OCI-LY7 (cell line): ENCODE measurements around the gene LUC7L. TPM values are rescaled to one million over a fixed set of nuclear protein-coding genes. Genes with fewer than 3 reads are reported as not detected.

ENCODE experiments used
- BruUV-seq: library from RNA; stranded (reverse); fragments of 400-500 nt; replicated peaks from 2 replicates; lab custom pipeline; 2021; lab: Mats Ljungman, UMichigan
- CTCF ChIA-PET: fragments of 300-600 bp; sonication (Branson Sonifier 250); formaldehyde crosslinking; loops from one replicate; lab custom pipeline; 2022; ENCODE audit warnings: antibody characterized with exemption; ENCODE audit not compliant: unreplicated experiment; lab: Charles Lee
- POLR2A ChIA-PET: fragments of 300-600 bp; sonication (Branson Sonifier 250); formaldehyde crosslinking; loops from one replicate; lab custom pipeline; 2022; ENCODE audit warnings: antibody characterized with exemption; lab: Charles Lee
- DNase-seq: peaks from one replicate; pipeline ENCODE4 v3.0.0-alpha.2; 2015; ENCODE audit warnings: low spot score
- H2AFZ ChIP-seq: fragments of 200-600 bp; sonication (generic), shearing (Covaris generic); 2 replicates; pipeline ENCODE4 v1.6.1; 2014; ENCODE audit warnings: mild to moderate bottlenecking, antibody characterized with exemption, low read length, moderate library complexity
- H3K27ac ChIP-seq: fragments of 200-600 bp; sonication (generic); 2 replicates; pipeline ENCODE4 v1.5.1; 2014; ENCODE audit warnings: mixed run types, low read depth, mild to moderate bottlenecking, moderate library complexity, low read length, inconsistent platforms; ENCODE audit not compliant: poor library complexity, severe bottlenecking
- H3K36me3 ChIP-seq: fragments of 200-600 bp; sonication (generic); 2 replicates; pipeline ENCODE4 v1.6.1; 2014; ENCODE audit warnings: mild to moderate bottlenecking, antibody characterized with exemption, low read length, moderate library complexity, mixed read lengths; ENCODE audit not compliant: insufficient read depth
- H3K4me1 ChIP-seq: fragments of 200-600 bp; sonication (generic); 2 replicates; pipeline ENCODE4 v1.5.1; 2014; ENCODE audit warnings: mild to moderate bottlenecking, low read length; ENCODE audit not compliant: insufficient read depth, poor library complexity, severe bottlenecking
- H3K4me2 ChIP-seq: fragments of 200-600 bp; sonication (generic); 2 replicates; pipeline ENCODE4 v1.6.1; 2014; ENCODE audit warnings: mild to moderate bottlenecking, low read length
- H3K4me3 ChIP-seq: fragments of 200-600 bp; sonication (generic); 2 replicates; pipeline ENCODE4 v1.5.1; 2014; ENCODE audit warnings: mild to moderate bottlenecking, low read depth, low read length; ENCODE audit not compliant: poor library complexity, severe bottlenecking
- H3K79me2 ChIP-seq: fragments of 200-600 bp; sonication (generic); 2 replicates; pipeline ENCODE4 v1.6.1; 2016; ENCODE audit warnings: low read depth, mild to moderate bottlenecking, low read length, moderate library complexity, mixed read lengths; ENCODE audit not compliant: insufficient read depth
- H3K9me2 ChIP-seq: fragments of 200-600 bp; sonication (generic); 2 replicates; pipeline ENCODE4 v1.6.1; 2016; ENCODE audit warnings: mild to moderate bottlenecking, low read length, mixed read lengths; ENCODE audit not compliant: insufficient read depth
- H3K9me3 ChIP-seq: fragments of 200-600 bp; sonication (generic); 2 replicates; pipeline ENCODE4 v1.6.1; 2014; ENCODE audit warnings: mild to moderate bottlenecking, mixed run types, low read length, mixed read lengths
- H4K20me1 ChIP-seq: fragments of 200-600 bp; sonication (generic); 2 replicates; pipeline ENCODE4 v1.6.1; 2014; ENCODE audit warnings: mild to moderate bottlenecking, antibody characterized with exemption, low read length, moderate library complexity, mixed read lengths; ENCODE audit not compliant: insufficient read depth
- CTCF ChIP-seq: fragments of 200-600 bp; sonication (generic); conservative IDR thresholded peaks from 2 replicates; pipeline ENCODE4 v1.5.1; 2014; ENCODE audit warnings: mild to moderate bottlenecking, antibody characterized with exemption, low read length, moderate library complexity, mixed read lengths
- EZH2phosphoT487 ChIP-seq: fragments of 200-600 bp; sonication (generic); IDR thresholded peaks from 2 replicates; pipeline ENCODE4 v1.6.1; 2018; ENCODE audit warnings: low read depth, borderline replicate concordance, mild to moderate bottlenecking, mixed run types, antibody characterized with exemption, low read length, moderate library complexity, mixed read lengths
- intact Hi-C: fragments of 100-400 bp; cut with micrococcal nuclease; formaldehyde crosslinking; loops from one replicate; pipeline ENCODE4 v1.10.0; 2022; ENCODE audit not compliant: unreplicated experiment
- total RNA-seq, 2 experiments: library from RNA; depleted of rRNA in 1 of 2; stranded (reverse); fragments of >200 nt in 1 of 2; shearing (Covaris generic) in 1 of 2; gene quantifications; 2 replicates each; pipeline ENCODE4 v1.2.3, GENCODE V29; 2014 to 2022

LUC7L gene
- total RNA-seq, 2 experiments from 2014 or later: 81.4 to 90.5 TPM

DNA sequence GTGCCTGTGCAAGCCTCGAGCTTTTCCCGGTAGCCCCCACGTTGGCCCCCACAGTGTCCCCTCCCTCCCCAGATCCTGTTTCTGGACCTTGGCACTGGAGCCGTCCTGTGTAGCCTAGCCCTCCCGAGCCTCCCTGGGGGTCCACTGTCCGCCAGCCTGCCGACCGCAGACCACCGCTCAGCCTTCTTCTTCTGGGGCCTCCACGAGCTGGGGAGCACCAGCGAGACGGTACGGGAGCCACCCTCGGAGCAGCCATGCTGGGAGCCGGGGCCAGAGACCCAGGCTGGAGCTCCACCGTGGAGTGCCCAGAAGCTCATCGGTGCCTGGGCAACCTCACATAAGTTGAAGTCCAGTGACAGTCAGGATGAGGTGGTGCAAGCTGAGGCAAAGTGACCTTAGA is 34.7 kb upstream of the LUC7L start:
- Histone ChIP-seq H2AFZ (no peak overlapping the region), H3K27ac (no peak overlapping the region), H3K4me3 (no peak overlapping the region), H3K36me3 (no peaks in the 10 kb centered on the region), H4K20me1 (no peaks in the 10 kb centered on the region), H3K4me1 (no peaks in the 10 kb centered on the region), H3K4me2 (no peak overlapping the region), H3K79me2 (no peaks in the 10 kb centered on the region), H3K9me2 (no peaks in the 10 kb centered on the region), H3K9me3 (no peaks in the 10 kb centered on the region)
- intact Hi-C loops: no loop called here
- POLR2A ChIA-PET: no interaction called here
- BruUV-seq: no TSS peak
- no peak for DNase-seq
- TF ChIP-seq CTCF (no peak), EZH2phosphoT487 (no peak)
- CTCF ChIA-PET: interaction anchor here (0.5 kb wide), 1 partner anchor 29 kb away, joined by 3 read pairs; no protein-coding TSS in a partner anchor

GRCh38 chr16:263182-263774 is 34.0 kb upstream of the LUC7L start:
- CTCF ChIA-PET: no interaction called here
- H3K4me2 ChIP-seq: no peak overlapping the region
- no peaks in the 10 kb centered on the region for H3K36me3 ChIP-seq
- no peaks in the 10 kb centered on the region for H4K20me1 ChIP-seq
- no peak overlapping the region for H3K27ac ChIP-seq
- no peaks in the 10 kb centered on the region for H3K4me1 ChIP-seq
- no peaks in the 10 kb centered on the region for H3K9me3 ChIP-seq
- POLR2A ChIA-PET: no interaction called here
- no peak overlapping the region for H2AFZ ChIP-seq
- intact Hi-C loops: no loop called here
- BruUV-seq: no TSS peak
- TF ChIP-seq EZH2phosphoT487: no peak
- TF ChIP-seq CTCF: no peak
- H3K79me2 ChIP-seq: no peaks in the 10 kb centered on the region
- no peaks in the 10 kb centered on the region for H3K9me2 ChIP-seq
- H3K4me3 ChIP-seq: no peak overlapping the region
- no peak for DNase-seq

DNA sequence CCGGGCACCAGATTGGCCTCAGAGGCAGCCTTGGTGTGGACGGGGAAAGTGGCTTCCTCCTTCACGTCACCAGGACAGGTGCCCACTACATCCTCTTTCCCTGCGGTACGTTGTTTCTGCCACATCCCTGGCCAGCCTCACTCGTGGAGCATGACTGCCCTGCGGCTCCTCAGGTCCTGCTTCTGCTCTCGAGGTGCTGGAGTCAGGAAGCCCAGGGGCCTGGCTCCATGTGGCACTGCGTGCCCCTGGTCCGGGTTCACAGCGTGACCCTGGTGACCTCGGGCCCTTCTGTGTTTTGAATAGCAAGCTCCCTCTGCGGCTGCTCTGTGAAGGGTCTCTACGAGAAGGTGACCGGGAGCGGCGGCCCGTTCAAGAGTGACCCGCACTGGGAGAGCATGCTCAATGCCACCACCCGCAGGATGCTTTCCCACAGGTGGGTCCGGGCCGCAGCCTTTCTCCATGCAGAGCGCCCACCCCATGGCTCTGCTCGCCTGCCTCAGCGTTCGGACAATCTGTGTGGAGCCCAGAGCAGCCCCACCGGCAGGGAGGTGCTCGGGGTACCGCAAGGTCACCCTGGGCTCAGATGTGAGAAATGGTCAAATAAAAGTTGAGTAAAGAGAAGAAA is 33.0 kb upstream of the LUC7L start:
- TF ChIP-seq EZH2phosphoT487 (no peak), CTCF (no peak)
- Histone ChIP-seq H3K4me2 (no peak overlapping the region), H3K79me2 (no peaks in the 10 kb centered on the region), H3K4me1 (no peaks in the 10 kb centered on the region), H3K9me3 (no peaks in the 10 kb centered on the region), H2AFZ (no peak overlapping the region), H3K4me3 (no peak overlapping the region), H3K36me3 (no peaks in the 10 kb centered on the region), H4K20me1 (no peaks in the 10 kb centered on the region), H3K27ac (no peak overlapping the region), H3K9me2 (no peaks in the 10 kb centered on the region)
- intact Hi-C loops: no loop called here
- POLR2A ChIA-PET: no interaction called here
- CTCF ChIA-PET: no interaction called here
- no TSS peak for BruUV-seq
- DNase-seq: no peak
